ENCODE data around the gene RFX2.
"Not testable (repeated sequence)": the region's sequence is repeated elsewhere in the genome, so short reads cannot be mapped to it uniquely, and the experiment has no call there.

The RFX2 gene

DNA sequence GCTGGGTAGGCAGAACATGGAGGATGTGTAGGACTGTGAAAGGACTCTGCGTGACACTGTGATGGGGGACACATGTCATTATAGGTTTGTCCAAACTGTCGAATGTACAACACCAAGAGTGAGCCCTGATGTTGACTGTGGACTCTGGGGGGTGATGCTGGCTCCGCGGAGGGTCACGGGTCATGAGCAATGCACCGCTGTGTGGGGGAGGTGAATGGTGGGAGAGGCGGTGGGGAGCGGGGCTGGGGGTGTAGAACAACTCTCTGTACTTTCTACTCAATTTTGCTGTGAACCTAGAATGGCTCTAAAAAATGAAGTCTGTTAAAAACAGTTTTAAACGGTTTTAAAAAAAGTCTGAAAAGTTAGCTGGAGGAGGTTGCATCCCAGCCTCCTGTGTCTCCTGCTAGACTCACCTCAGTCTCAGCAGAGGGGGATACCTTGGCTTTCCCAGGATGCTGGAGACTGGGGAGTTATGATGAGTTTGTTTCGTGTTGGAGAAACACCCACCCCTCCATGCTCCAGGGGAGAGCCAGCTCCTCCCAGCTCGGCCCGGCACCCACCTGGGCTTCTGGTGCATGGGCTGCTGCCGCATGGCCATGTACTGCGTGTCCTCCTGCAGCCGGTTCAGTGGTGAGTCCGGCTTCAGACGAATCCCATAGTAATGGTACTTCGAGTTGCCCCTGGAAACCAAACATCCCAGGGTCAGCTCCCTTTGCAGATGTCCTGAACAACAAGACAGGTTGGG is 97.7 kb downstream of the RFX2 start:
- no peak for DNase-seq (ENCODE audit: low read depth)

DNA sequence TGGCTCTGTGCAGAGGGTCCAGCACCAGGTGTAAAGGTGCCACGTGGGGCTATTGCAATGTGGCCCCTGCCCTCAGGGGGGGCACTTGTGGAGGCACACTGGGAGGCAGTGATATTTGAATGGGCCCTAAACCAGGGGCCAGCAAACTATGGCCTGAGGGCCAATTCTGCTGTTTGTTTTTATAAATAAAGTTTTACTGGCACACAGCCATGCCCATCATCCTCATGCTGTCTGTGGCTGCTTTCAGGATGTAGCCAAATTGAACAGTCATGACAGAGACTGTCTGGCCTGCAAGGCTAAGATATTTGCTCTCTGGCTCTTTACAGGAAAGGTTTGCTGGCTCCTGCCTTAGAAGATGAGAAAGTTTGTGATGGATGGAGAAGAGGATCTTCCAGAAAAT is 98.5 kb downstream of the RFX2 start:
- DNase-seq (ENCODE audit: low read depth), result no peak

DNA sequence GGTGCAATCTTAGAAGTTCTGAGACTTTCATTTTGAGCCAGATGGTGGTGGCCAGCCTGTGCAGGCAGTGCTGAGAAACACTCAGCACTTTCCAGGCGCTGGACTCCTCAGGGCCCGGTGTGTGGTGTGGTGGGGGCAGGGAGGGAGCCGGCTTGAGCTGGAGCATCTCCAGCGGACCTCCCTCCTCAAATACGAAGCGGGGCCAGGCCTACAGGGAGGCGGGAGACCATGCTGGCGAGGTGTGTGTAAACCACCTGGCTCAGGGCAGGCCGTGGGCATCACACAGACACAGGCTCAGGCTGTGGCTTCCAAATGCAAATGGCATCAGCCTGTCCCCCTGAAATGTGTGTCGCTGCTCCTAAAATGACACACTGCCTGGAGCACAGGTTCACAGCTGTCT is 99.1 kb downstream of the RFX2 start:
- DNase-seq (ENCODE audit: low read depth), result no peak

DNA sequence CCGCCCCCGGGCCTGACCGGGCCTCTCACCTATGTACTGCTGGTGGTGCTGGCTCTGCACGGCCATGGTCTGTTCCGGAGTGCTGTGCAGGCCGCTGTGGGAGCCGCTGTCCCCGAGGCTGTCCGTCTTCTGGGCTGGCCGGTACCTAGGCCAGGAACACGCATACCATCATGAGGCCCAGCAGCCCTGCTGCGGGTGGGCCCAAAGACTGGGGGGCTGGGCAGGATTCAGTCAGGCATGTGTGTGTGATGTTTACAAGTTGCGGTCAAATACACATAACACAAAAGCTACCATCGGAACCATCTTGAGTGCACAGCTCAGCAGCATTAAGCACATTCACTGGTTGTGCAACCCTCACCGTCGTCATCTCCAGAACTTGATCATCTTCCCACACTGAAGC is 100.2 kb downstream of the RFX2 start:
- no peak for DNase-seq (ENCODE audit: low read depth)

DNA sequence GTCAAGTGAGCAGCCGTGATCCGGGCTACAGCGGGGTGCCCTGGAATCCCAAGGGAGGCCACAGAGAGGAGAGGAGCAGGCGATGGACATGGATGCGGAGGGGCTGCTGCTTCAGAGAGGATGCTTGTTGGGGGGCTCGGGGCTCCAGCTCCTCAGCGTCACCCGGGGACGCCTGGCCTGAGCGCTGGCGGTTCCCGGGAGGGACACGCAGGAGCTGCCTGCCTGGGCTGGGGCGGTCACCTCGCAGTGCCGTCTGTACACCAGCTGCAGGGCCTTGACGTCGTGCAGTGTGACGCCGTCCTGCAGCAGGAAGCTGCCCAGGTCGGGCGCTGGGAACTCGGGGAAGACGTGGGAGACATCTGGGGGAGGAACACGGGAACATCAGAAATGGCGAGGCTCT is 102.4 kb downstream of the RFX2 start:
- no peak for DNase-seq (ENCODE audit: low read depth)

DNA sequence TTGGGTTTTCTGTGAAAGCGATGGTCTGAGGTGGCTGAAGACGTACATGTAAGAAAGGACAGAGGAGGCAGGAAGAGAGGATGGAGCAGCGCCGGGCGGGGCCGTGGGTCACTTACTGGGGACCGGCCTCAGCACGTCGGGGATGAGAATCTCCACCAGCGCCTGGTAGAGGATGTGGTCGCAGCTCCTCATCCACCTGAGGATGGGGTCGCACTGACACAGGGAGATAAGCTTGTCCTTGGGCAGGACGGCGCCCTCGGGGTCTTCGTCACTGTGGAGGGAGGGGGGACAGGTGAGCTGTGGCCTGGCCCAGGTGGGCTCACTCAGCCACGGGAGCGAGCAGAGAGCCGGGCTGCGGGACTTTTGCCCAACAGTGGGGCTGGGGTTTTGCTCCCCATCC is 103.4 kb downstream of the RFX2 start:
- DNase-seq (ENCODE audit: low read depth), result no peak

DNA sequence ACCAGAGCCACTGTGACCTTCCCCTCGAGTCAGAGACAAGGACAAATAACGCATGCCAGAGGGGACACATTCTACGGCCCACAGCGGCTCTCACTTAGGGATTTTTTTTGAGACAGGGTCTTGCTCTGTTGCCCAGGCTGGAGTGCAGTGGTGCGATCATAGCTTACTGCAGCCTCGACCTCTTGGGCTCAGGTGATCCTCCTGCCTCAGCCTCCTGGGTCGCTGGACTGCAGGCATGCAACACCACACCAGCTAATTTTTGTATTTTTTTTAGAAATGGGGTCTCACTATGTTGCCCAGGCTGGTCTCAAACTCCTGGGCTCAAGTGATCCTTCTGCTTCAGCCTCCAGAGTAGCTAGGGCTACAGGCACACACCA is 104.2 kb downstream of the RFX2 start:
- DNase-seq (ENCODE audit: low read depth), result not testable (repeated sequence)

DNA sequence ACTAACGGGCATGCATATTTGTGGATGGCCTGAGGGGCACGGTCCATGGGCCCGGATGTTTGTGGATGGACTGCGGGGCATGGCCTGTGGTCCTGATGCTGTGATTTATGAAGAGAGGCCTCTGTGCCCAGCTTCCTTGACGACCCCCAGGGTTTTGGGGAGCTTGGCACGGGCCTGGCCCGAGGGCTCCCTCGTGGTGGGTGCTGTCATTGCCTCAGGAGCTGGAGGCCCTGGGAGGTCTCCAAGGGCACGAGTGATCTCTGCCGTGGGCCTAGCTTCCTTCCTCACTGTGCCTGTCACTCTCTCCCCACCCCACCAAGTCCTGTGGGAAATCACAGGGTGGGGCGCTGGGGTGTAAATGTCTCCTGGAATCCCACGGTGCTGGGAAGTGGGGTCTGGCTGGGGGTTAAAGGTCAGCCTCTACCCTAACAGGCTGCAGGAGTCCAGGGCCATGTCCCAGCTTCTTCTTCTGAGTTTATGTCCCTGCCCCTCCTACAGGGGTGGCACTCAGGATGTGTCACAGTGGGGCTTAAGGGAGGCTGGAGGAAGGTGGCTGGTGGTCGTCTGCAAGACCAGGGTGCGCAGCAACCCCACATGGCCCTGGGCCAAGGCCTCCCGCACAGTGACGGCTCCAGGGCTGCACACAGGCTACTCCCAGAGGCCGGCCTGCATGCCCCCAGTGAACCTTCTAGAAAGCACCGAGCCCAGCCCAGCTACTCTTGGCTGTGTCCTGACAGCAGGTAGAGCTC is 104.8 kb downstream of the RFX2 start:
- no peak for DNase-seq (ENCODE audit: low read depth)

DNA sequence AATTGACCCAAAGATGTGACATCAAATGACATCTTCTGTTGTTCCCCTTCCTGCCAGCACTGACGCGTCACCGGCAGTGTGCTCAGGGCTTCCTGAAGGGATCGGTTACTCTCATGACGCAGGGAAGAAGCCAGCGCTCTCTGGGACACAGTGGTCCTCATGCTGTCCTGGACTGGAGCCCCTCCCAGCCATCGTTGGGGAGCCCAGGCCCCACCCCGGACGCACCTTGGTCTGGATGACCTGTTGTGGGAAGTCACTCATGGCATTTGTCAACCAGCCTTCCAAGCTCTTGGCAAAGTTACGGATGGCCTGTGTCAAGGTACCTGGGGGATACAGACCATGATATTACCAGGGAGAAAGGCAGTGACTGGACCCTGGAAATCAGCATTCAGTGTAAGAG is 106.3 kb downstream of the RFX2 start:
- no peak for DNase-seq (ENCODE audit: low read depth)

DNA sequence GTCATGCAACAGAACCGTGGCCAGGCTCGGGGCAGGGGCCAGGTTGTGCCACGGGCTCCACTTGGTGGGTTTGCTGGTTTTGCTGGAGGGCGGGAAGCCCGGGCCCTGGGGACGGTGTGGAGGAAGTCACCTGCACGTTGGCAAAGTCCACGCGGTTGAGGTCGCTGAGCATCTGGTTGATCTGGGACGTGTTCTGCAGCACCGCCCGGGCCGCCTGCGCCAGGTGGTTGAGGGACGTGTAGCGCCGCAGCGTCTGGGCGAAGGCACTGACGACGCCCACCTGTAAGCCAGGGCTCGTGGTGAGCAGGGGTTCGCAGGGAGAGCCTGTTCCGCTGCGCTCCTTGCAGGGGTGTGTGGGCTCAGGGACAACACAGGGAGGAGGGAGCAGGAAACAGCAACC is 107.7 kb downstream of the RFX2 start:
- no peak for DNase-seq (ENCODE audit: low read depth)

DNA sequence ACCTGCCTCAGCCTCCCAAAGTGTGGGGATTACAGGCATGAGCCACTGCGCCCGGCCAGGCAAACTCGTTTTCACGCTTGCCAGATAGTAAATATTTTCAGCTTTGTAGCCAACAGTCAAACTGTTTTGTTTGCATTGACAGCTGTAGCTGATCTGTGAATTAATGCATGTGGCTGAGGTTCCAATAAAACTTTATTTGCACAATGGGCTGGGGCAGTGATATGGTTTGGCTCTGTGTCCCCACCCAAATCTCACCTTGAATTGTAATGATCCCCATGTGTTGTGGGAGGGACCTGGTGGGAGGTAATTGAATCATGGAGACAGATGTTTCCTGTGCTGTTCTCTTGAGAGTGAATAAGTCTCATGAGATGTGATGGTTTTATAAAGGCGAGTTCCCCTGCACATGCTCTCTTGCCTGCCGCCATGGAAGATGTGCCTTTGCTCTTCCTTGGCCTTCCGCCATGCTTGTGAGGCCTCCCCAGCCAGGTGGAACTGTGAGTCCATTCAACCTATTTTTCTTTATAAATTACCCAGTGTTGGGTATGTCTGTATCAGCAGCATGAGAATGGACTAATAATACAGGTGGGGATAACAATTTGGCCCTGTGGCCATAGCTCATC is 110.0 kb downstream of the RFX2 start:
- DNase-seq (ENCODE audit: low read depth), result no peak

DNA sequence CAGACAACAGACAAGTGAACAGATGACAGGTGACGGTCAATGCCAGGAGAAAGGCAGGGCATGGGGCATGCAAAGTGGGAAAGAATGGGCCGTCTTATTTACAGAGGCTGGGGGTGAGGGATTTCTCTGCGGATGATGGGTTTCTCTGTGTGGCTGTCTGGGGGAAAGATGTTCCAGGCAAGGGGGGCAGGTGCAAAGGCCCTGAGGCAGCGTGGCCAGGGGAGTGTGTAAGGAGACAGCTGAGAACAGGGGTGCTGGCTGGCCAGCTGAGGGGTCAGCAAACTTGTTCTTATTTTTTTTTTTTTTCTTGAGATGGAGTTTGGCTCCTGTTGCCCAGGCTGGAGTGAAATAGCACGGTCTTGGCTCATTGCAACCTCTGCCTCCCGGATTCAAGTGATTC is 110.6 kb downstream of the RFX2 start:
- DNase-seq (ENCODE audit: low read depth), result no peak

DNA sequence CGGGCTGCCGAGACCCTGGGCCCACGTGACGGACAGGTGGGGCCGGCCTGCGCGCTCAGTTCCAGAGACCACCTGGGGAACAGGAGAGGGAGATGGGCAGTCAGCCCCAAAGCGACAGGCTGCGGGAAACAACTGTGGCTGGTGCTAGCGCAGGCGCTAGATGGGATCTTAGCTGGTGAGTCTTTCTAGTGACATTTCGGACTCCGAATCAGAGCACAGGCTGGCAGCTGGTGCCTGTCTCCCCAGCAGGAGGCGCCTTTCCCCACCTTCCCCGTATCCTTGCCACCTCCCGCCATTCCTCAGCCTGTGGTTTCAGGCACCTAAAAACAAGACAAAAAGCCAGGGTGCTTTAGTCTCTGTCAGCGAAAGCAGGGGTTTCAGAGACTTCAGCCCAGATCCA is 112.9 kb downstream of the RFX2 start:
- DNase-seq (ENCODE audit: low read depth), result no peak

DNA sequence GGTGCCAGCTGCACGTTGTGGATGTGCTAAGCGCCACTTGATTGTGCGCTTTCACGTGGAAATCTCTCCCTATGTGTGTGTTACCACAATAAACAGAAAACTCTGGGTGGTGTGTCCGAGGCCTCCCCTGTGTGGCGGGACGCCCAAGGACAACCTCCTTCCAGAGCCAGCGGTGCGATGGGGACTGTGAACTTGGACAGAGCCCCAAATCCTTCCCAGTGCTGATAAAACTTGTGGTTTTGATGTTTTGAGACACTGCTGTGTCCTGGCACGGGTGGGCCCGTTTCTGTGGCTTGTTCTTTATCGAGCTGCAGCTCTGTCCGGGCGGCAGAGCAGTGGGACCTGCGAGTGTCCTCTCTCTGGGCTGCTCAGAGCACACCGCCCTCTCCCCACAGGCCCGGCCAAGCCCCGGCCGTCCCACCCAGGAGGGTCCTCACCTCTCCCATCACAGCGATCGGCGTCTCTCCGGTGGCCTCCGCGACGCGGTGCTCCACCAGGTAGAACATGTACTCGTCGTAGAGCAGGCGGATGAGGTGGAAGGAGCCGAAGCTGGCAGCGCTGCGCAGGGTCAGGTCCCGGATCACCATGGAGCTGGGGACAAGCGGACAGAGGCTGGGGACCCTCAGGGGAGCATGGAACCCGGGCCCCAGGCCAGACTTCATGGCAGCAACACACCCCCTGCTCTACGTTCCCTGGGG is 113.5 kb downstream of the RFX2 start:
- no peak for DNase-seq (ENCODE audit: low read depth)

DNA sequence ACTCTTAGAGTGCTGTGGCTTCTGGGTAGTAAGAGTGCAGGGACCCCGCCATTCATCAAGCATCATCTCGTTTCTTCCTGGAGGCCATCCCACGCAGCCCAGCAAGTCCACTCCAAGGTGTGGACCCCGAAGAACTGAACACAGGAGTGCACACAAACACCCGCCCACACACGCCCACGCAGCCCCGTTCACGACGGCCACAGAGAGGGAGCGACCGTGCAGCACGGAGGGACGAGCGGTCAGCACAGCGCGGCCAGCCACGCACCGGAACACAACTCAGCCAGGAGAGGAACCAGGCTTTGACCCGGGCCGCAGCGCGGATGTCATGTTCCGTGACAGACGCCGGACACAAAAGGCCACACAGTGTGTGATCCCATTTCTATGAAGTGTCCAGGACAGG is 114.2 kb downstream of the RFX2 start:
- DNase-seq (ENCODE audit: low read depth), result no peak

DNA sequence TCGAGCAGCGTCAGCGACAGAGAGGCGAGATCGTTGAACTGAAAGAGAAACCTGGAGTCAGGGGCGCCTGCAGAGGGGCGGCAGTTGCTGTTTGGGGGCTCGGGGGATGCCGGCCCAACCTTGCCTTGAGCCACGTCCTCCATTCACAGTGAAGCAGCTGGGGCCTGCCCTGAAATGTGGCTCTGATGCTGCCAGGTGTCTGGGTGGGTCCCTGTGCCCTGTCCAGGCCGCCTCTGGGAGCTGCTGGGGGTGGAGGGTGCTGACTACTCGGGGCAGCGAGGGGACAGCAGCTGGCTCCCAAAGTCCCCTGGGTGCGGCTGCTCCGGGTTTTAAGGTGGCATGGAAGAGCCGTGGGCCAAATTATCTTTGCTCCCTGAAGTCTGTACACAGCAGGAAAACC is 114.7 kb downstream of the RFX2 start:
- no peak for DNase-seq (ENCODE audit: low read depth)

DNA sequence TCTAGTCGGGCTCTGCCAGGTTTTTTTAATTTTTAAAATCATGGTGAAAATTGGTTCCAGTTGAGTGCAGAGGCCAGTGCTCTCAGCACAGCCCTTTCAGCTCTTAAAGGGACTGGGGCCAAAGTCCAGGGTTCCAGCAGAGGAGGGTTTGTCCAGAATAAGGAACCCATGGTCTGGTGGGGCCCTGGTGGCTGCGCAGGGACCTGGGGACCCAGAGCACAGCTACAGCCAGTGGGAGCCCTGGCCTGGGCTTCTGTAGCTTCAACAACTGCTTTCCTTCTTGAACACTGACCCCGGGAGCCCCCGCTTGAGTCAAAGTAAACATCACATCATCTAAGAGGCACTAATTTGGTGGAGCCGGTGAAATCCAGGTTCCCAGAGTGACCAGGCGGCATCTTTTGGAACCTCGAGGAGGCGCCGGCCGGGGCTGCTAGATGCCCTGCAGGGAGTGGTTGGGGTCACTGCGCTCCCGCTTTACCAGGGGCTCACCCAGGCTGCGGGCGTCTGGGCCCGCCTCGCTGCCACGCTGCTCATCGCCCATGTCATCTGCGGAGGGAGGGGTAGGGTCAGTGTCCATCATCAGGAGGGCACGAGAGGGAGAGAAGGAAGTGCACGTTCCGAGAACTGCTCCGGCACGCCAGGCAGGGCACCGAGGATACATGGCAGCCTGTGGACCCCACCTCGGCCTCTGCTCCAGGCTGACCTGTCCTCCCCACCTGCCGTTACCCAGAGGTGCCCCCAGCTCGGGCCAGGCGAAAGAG is 115.7 kb downstream of the RFX2 start:
- no peak for DNase-seq (ENCODE audit: low read depth)

DNA sequence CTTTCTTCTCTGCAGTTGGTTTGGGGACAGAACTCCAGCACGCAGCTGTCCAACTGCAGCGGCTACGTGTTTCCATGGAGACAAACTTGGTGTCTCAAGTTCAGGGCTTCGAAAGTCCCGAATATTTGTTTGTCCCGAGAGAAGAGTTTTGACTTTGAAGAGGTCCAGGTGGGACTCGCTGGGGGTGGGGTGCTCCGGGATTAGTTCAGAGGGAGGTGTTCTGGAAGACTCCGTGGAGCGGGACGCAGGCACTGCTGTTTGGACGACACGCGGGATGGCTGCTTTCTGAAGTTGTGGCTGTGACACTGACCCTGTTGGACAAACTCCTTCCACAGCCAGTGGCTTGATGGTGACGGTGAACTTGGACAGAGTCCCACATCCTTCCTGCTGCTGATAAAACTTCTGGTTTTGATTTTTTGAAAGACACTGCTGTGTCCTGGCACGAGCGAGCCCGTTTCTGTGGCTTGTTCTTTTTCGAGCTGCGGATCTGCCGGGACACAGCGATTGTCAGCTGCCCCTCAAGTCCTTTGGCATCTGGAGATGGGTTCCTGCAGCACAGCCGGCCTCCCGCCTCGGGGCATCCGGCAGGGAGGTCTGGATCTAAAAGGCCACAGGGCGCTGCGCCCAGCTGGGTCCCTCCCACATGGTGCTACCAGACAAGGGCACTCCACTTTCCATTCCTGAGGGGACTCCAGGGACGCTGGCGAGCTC is 116.5 kb downstream of the RFX2 start:
- DNase-seq (ENCODE audit: low read depth), result peak; percentile 43

DNA sequence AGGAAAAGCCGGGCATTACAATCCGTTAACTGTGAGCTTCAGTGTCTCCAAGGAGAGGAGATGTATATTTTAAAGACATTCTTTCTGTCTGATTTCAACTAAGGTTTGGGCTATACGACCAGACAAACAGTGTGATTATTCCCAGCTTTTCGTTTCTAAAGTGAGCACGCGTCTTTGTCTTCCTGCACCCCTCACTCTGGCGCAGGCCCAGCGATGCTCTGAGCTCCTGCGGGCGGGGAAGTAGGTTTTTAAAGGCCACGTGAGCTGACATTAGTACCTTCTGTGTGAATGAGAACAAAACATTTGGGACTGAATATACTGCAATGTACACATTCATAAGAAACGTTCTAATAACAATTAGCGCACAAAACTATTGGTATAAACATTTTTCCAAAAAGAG is 117.1 kb downstream of the RFX2 start:
- no peak for DNase-seq (ENCODE audit: low read depth)

DNA sequence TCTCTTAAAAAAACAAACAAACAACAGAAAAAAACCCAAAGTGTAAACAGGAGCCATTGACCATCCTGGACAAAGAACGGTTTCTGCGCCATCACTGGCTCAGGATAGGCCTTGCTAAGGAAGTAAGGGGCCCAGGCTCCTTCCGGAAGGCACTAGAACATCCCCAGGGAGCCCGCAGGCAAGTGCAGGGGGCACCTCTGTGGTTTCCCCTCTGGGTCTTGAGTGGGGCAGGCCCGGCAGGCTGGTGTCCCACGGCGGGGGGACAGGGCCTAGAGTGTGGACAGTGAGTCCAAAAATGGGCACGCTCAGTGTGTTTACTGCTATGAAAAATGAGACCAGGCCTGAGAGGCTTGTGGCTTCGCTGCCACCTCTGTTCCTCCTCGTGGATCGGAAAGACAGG is 117.5 kb downstream of the RFX2 start:
- no peak for DNase-seq (ENCODE audit: low read depth)

DNA sequence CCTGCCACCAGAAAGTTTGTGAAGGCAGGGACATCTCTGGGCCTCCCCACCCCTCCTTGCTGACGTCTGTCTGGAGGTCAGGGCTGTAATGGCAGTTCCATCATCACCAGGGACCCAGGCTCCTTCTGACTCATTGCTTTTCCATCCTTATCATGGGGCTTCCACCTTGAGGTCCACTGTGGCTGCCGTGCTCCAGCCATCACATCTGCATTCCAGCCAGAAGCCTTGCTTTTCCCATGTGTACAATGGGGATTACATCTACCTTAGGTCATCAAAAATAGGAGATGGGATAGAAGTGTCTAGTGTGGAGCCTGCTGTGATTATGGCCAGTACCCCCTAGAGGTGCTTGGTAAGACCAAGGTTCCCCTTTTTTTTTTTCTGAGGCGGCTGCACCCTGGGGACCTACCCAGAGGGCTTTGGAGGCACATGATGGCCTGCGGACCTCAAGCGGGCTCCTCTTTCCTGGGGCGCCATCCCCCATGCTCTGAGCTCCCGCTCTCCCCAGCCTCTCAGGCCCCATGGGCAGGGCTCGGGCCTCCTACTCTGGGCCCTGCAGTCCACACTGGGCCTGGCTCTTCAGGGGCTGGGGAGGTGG is 119.0 kb downstream of the RFX2 start:
- DNase-seq (ENCODE audit: low read depth), result no peak

All from fibroblast of gingiva (primary cell).